Measurements from ENCODE around the gene KLHDC7B. TPM values are rescaled to one million over a fixed set of nuclear protein-coding genes. Genes with fewer than 3 reads are reported as not detected.
"Not testable (repeated sequence)": the region's sequence is repeated elsewhere in the genome, so short reads cannot be mapped to it uniquely, and the experiment has no call there.

The KLHDC7B gene
- polyA plus RNA-seq, 1 experiment: 0.04 TPM

GRCh38 chr22:50516891-50517290 lies 28.8 kb upstream of the KLHDC7B start:
- no peaks in the 10 kb centered on the region for H3K27me3 ChIP-seq (ENCODE audit: control insufficient read depth, insufficient read depth, low read length)
- H3K9me3 ChIP-seq (ENCODE audit: control insufficient read depth, insufficient read depth, low read length): no peaks in the 10 kb centered on the region; the same call in 1 of the 2 replicates
- H3K4me3 ChIP-seq (ENCODE audit: low read depth, low read length): no peak overlapping the region
- POLR2A ChIA-PET: no interaction called here
- CTCF ChIA-PET: no interaction called here
- TF ChIP-seq CTCF (IDR thresholded peaks at IDR 0.05; ENCODE audit: low read depth, low read length): no peak
- no peak for DNase-seq (ENCODE audit: low read depth, low spot score)
- H3K27ac ChIP-seq (ENCODE audit: low read depth, low read length): no peak overlapping the region

- H3K27ac ChIP-seq (ENCODE audit: low read depth, low read length): no peak overlapping the region
- no peak for TF ChIP-seq CTCF (IDR thresholded peaks at IDR 0.05; ENCODE audit: low read depth, low read length)
- H3K27me3 ChIP-seq (ENCODE audit: control insufficient read depth, insufficient read depth, low read length): no peaks in the 10 kb centered on the region
- no peak overlapping the region for H3K4me3 ChIP-seq (ENCODE audit: low read depth, low read length)
- H3K9me3 ChIP-seq (ENCODE audit: control insufficient read depth, insufficient read depth, low read length): no peaks in the 10 kb centered on the region; the same call in 1 of the 2 replicates
- CTCF ChIA-PET: no interaction called here
- DNase-seq (ENCODE audit: low read depth, low spot score): no peak
- POLR2A ChIA-PET: no interaction called here
Measured at GRCh38 chr22:50517495-50518260, 28.0 kb upstream of the KLHDC7B start.

- CTCF ChIA-PET: no interaction called here
- DNase-seq (ENCODE audit: low read depth, low spot score): no peak
- Histone ChIP-seq H3K4me3 (ENCODE audit: low read depth, low read length) (no peak overlapping the region), H3K27ac (ENCODE audit: low read depth, low read length) (no peak overlapping the region), H3K27me3 (ENCODE audit: control insufficient read depth, insufficient read depth, low read length) (no peaks in the 10 kb centered on the region), H3K9me3 (ENCODE audit: control insufficient read depth, insufficient read depth, low read length) (no peaks in the 10 kb centered on the region; the same call in 1 of the 2 replicates)
- POLR2A ChIA-PET: no interaction called here
- TF ChIP-seq CTCF (IDR thresholded peaks at IDR 0.05; ENCODE audit: low read depth, low read length): no peak
Measured at GRCh38 chr22:50518606-50519005, 27.1 kb upstream of the KLHDC7B start.

GRCh38 chr22:50519151-50519550 lies 26.5 kb upstream of the KLHDC7B start:
- CTCF ChIA-PET: no interaction called here
- POLR2A ChIA-PET: no interaction called here
- TF ChIP-seq CTCF (IDR thresholded peaks at IDR 0.05; ENCODE audit: low read depth, low read length): no peak
- Histone ChIP-seq H3K9me3 (ENCODE audit: control insufficient read depth, insufficient read depth, low read length) (no peaks in the 10 kb centered on the region; the same call in 1 of the 2 replicates), H3K27ac (ENCODE audit: low read depth, low read length) (no peak overlapping the region), H3K27me3 (ENCODE audit: control insufficient read depth, insufficient read depth, low read length) (no peaks in the 10 kb centered on the region), H3K4me3 (ENCODE audit: low read depth, low read length) (no peak overlapping the region)
- DNase-seq (ENCODE audit: low read depth, low spot score): no peak

- DNase-seq (ENCODE audit: low read depth, low spot score); CTCF ChIA-PET; POLR2A ChIA-PET; H3K9me3 ChIP-seq (ENCODE audit: control insufficient read depth, insufficient read depth, low read length); H3K27ac ChIP-seq (ENCODE audit: low read depth, low read length); H3K27me3 ChIP-seq (ENCODE audit: control insufficient read depth, insufficient read depth, low read length); H3K4me3 ChIP-seq (ENCODE audit: low read depth, low read length): not testable (repeated sequence)
Measured at GRCh38 chr22:50520184-50520583, 25.5 kb upstream of the KLHDC7B start.

Data from AG04450 (cell line).